ENCODE measurements around the gene TMEM108.
"Not testable (repeated sequence)": the region's sequence is repeated elsewhere in the genome, so short reads cannot be mapped to it uniquely, and the experiment has no call there.

TMEM108 gene

GRCh38 chr3:133038089-133038730, at the start of gene TMEM108:
Gene TMEM108 (plus strand): TSS chr3:133038391.
- DNase-seq = peak; percentile 87

GRCh38 chr3:132995971-132996370, 42.2 kb upstream of the TMEM108 start:
- DNase-seq = no peak

GRCh38 chr3:132997404-132998185, 40.6 kb upstream of the TMEM108 start:
- DNase-seq = no peak

GRCh38 chr3:133005032-133005431, 33.2 kb upstream of the TMEM108 start:
- DNase-seq = not testable (repeated sequence)

- DNase-seq = no peak
These were observed 30.6 kb upstream of the TMEM108 start for GRCh38 chr3:133007601-133008000.

- DNase-seq = no peak
These were observed 23.9 kb upstream of the TMEM108 start for GRCh38 chr3:133014325-133014724.

- not testable (repeated sequence) for DNase-seq
These were observed 22.6 kb upstream of the TMEM108 start for GRCh38 chr3:133015573-133015972.

GRCh38 chr3:133016838-133017309, 21.3 kb upstream of the TMEM108 start:
- DNase-seq = no peak

GRCh38 chr3:133018921-133019320, 19.3 kb upstream of the TMEM108 start:
- no peak for DNase-seq

GRCh38 chr3:133021206-133021605, 17.0 kb upstream of the TMEM108 start:
- no peak for DNase-seq

GRCh38 chr3:133023362-133023761, 14.8 kb upstream of the TMEM108 start:
- DNase-seq = no peak

- DNase-seq = no peak
These were observed 12.6 kb upstream of the TMEM108 start for GRCh38 chr3:133025546-133025945.

GRCh38 chr3:133032301-133032700, 5.9 kb upstream of the TMEM108 start:
- no peak for DNase-seq

- peak; percentile 26 for DNase-seq
These were observed 755 bp upstream of the TMEM108 start for GRCh38 chr3:133037436-133037835.

- DNase-seq = peak; percentile 29
These were observed 662 bp downstream of the TMEM108 start for GRCh38 chr3:133038731-133039375.

GRCh38 chr3:133040696-133041523, 2.7 kb downstream of the TMEM108 start:
- DNase-seq = peak; percentile 83

GRCh38 chr3:133041524-133041829, 3.3 kb downstream of the TMEM108 start:
- DNase-seq = no peak

- no peak for DNase-seq
These were observed 4.6 kb downstream of the TMEM108 start for GRCh38 chr3:133042778-133043177.

GRCh38 chr3:133047980-133048379, 9.8 kb downstream of the TMEM108 start:
- no peak for DNase-seq

GRCh38 chr3:133049491-133049890, 11.3 kb downstream of the TMEM108 start:
- no peak for DNase-seq

GRCh38 chr3:133050891-133051290, 12.7 kb downstream of the TMEM108 start:
- DNase-seq = no peak

GRCh38 chr3:133053532-133053931, 15.3 kb downstream of the TMEM108 start:
- DNase-seq = no peak

GRCh38 chr3:133054586-133054985, 16.4 kb downstream of the TMEM108 start:
- DNase-seq = no peak

Data from femur (tissue), 1 donor.